ENCODE results near the gene CACNG1. TPM values are rescaled to one million over a fixed set of nuclear protein-coding genes. Genes with fewer than 3 reads are reported as not detected.

The CACNG1 gene
- polyA plus RNA-seq, 3 donors = not detected

DNA sequence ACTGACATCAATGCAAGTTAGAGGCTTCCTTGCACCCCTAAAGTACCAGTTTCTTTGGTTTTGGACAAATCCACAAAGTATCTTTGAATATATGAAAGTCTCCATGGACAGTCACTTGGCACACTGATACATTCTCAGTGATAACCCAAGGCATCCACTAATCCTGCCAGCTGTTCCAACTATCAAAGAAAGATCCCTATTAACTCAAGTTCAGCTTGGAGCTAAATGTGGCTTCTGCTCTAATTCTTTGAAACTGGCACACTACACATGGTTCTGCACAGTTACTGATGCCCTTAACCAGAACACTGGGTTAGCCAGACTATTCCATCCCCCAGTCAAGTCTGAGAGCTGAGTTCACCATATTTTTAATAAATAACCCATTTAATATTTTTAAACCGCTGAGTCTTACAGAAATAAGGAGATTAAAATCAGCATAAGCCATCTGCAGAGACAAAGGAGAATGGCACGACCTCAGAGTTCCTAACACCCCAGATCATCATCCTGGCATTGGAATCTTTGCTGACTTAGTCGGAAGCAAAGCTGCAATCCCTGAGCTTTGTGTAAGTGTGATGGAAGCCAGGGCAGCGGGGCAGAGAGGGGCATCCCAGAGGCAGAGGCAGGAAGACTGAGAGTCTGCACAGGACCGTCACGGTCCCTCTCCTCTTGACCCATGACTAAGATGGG, 6.3 kb downstream of the CACNG1 start:
- Mint-ChIP-seq H3K4me3 (no peak overlapping the region), H3K4me1 (no peaks in the 10 kb centered on the region), H3K36me3 (no peaks in the 10 kb centered on the region), H3K27me3 (ENCODE audit: low read depth in 3 of 3) (peaks cover 0 to 4% (median 4%) of the 10 kb centered on the region in 3 donors), H3K27ac (no peak overlapping the region), H3K9me3 (peaks cover 12 to 30% (median 26%) of the 10 kb centered on the region in 7 donors)
- Histone ChIP-seq H4K20me1 (ENCODE audit: insufficient read depth, low read length) (no peaks in the 10 kb centered on the region), H3K27me3 (ENCODE audit: control insufficient read depth in 2 of 2, insufficient read depth in 2 of 2, low read length in 2 of 2) (no peaks in the 10 kb centered on the region), H3K79me2 (ENCODE audit: insufficient read depth, low read length) (no peaks in the 10 kb centered on the region), H3K27ac (ENCODE audit: low read depth in 1 of 2, low read length in 2 of 2) (no peak overlapping the region), H3K9ac (ENCODE audit: insufficient read depth, low read length, poor library complexity, severe bottlenecking) (no peak overlapping the region), H3K36me3 (replicated peaks in 1 of 2; ENCODE audit: control insufficient read depth in 1 of 2, insufficient read depth in 2 of 2, low read length in 2 of 2) (no peaks in the 10 kb centered on the region), H3K9me3 (replicated peaks in 1 of 2; ENCODE audit: control insufficient read depth in 1 of 2, insufficient read depth in 1 of 2, low read length in 2 of 2) (peaks cover 13 to 20% of the 10 kb centered on the region in 2 donors), H2AFZ (ENCODE audit: insufficient read depth, low read depth, low read length, poor library complexity, severe bottlenecking) (no peak overlapping the region), H3K4me2 (replicated peaks; ENCODE audit: extremely low read depth, low read length, poor library complexity, severe bottlenecking) (no peak overlapping the region), H3K4me3 (replicated peaks in 1 of 3; ENCODE audit: low read depth in 2 of 3, low read length in 3 of 3) (no peak overlapping the region), H3K4me1 (ENCODE audit: control insufficient read depth in 1 of 2, insufficient read depth in 2 of 2, low read length in 2 of 2) (no peaks in the 10 kb centered on the region)
- TF ChIP-seq, protein P1, sequence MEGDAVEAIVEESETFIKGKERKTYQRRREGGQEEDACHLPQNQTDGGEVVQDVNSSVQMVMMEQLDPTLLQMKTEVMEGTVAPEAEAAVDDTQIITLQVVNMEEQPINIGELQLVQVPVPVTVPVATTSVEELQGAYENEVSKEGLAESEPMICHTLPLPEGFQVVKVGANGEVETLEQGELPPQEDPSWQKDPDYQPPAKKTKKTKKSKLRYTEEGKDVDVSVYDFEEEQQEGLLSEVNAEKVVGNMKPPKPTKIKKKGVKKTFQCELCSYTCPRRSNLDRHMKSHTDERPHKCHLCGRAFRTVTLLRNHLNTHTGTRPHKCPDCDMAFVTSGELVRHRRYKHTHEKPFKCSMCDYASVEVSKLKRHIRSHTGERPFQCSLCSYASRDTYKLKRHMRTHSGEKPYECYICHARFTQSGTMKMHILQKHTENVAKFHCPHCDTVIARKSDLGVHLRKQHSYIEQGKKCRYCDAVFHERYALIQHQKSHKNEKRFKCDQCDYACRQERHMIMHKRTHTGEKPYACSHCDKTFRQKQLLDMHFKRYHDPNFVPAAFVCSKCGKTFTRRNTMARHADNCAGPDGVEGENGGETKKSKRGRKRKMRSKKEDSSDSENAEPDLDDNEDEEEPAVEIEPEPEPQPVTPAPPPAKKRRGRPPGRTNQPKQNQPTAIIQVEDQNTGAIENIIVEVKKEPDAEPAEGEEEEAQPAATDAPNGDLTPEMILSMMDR (IDR thresholded peaks at IDR 0.05) = no peak
- WGBS (ENCODE audit: insufficient coverage) = 100% methylated on average over 4 of the region's 6 CpGs
- intact Hi-C loops (cut with micrococcal nuclease) = no loop called here
- no peak for DNase-seq

DNA sequence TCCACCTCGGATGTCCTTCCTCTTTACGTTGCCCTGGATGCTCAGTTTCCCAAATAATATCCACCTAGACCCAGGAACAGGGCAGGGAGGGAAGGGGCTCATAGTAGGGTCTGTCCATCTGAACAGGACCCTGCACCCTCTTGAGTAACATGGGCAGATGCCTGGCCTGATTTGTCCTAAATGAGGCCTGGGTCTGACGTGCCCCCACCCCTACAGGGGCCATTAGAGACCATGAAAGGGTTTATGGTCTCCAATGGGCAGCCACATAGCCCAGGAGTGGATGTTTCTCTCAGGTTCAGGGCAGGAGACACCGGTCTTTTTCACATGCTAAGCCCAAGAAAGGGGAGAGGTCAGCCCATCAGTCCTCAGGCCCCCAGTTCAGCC, 6.8 kb downstream of the CACNG1 start:
- H3K4me3 Mint-ChIP-seq = no peak overlapping the region
- H3K79me2 ChIP-seq (ENCODE audit: insufficient read depth, low read length) = no peaks in the 10 kb centered on the region
- H2AFZ ChIP-seq (ENCODE audit: insufficient read depth, low read depth, low read length, poor library complexity, severe bottlenecking) = no peak overlapping the region
- H3K4me3 ChIP-seq (replicated peaks in 1 of 3; ENCODE audit: low read depth in 2 of 3, low read length in 3 of 3) = no peak overlapping the region
- peaks cover 13 to 20% of the 10 kb centered on the region in 2 donors for H3K9me3 ChIP-seq (replicated peaks in 1 of 2; ENCODE audit: control insufficient read depth in 1 of 2, insufficient read depth in 1 of 2, low read length in 2 of 2)
- no peaks in the 10 kb centered on the region for H3K4me1 ChIP-seq (ENCODE audit: control insufficient read depth in 1 of 2, insufficient read depth in 2 of 2, low read length in 2 of 2)
- H3K27ac Mint-ChIP-seq = no peak overlapping the region
- intact Hi-C loops (cut with micrococcal nuclease) = no loop called here
- peaks cover 12 to 30% (median 28%) of the 10 kb centered on the region in 7 donors for H3K9me3 Mint-ChIP-seq
- H3K36me3 Mint-ChIP-seq = no peaks in the 10 kb centered on the region
- no peak for DNase-seq
- H3K9ac ChIP-seq (ENCODE audit: insufficient read depth, low read length, poor library complexity, severe bottlenecking) = no peak overlapping the region
- H3K27me3 Mint-ChIP-seq (ENCODE audit: low read depth in 3 of 3) = peaks cover 0 to 4% (median 4%) of the 10 kb centered on the region in 3 donors
- WGBS (ENCODE audit: insufficient coverage) = 83% methylated on average over 2 of the region's 4 CpGs
- no peak overlapping the region for H3K27ac ChIP-seq (ENCODE audit: low read depth in 1 of 2, low read length in 2 of 2)
- no peaks in the 10 kb centered on the region for H4K20me1 ChIP-seq (ENCODE audit: insufficient read depth, low read length)
- no peak overlapping the region for H3K4me2 ChIP-seq (replicated peaks; ENCODE audit: extremely low read depth, low read length, poor library complexity, severe bottlenecking)
- no peaks in the 10 kb centered on the region for H3K36me3 ChIP-seq (replicated peaks in 1 of 2; ENCODE audit: control insufficient read depth in 1 of 2, insufficient read depth in 2 of 2, low read length in 2 of 2)
- TF ChIP-seq, protein P1 (IDR thresholded peaks at IDR 0.05) = no peak
- no peaks in the 10 kb centered on the region for H3K4me1 Mint-ChIP-seq
- H3K27me3 ChIP-seq (ENCODE audit: control insufficient read depth in 2 of 2, insufficient read depth in 2 of 2, low read length in 2 of 2) = no peaks in the 10 kb centered on the region

Data from CD14-positive monocyte (primary cell).